OCI-LY1 (cell line): Measurements from ENCODE around the gene BAHD1.

ENCODE experiments used
- H2AFZ ChIP-seq: fragments of 200-600 bp; sonication (generic), shearing (Covaris generic); 2 replicates; pipeline ENCODE4 v1.6.0; 2014; ENCODE audit warnings: antibody characterized with exemption, mild to moderate bottlenecking, low read length
- H3F3A ChIP-seq: fragments of 200-600 bp; sonication (generic), shearing (Covaris generic); 2 replicates; pipeline ENCODE4 v1.6.0; 2014; ENCODE audit warnings: mild to moderate bottlenecking, antibody characterized with exemption, low read length, moderate library complexity; ENCODE audit not compliant: insufficient read depth
- H3K27ac ChIP-seq: fragments of 200-600 bp; sonication (generic); 2 replicates; pipeline ENCODE4 v1.5.1; 2014; ENCODE audit warnings: low read length, mixed run types, mild to moderate bottlenecking, low read depth; ENCODE audit not compliant: poor library complexity, severe bottlenecking
- H3K27me3 ChIP-seq: fragments of 200-600 bp; sonication (generic); 2 replicates; pipeline ENCODE4 v1.6.0; 2014; ENCODE audit warnings: antibody characterized with exemption, mild to moderate bottlenecking, low read length, moderate library complexity; ENCODE audit not compliant: insufficient read depth
- H3K36me3 ChIP-seq: fragments of 200-600 bp; sonication (generic); 2 replicates; pipeline ENCODE4 v1.6.1; 2014; ENCODE audit warnings: mild to moderate bottlenecking, antibody characterized with exemption, low read length, moderate library complexity, mixed read lengths; ENCODE audit not compliant: insufficient read depth
- H3K4me1 ChIP-seq: fragments of 200-600 bp; sonication (generic); 2 replicates; pipeline ENCODE4 v1.5.1; 2014; ENCODE audit warnings: mild to moderate bottlenecking, low read length, moderate library complexity; ENCODE audit not compliant: insufficient read depth, severe bottlenecking
- H3K4me2 ChIP-seq: fragments of 200-600 bp; sonication (generic), shearing (Covaris generic); 2 replicates; pipeline ENCODE4 v1.6.1; 2014; ENCODE audit warnings: low read length
- H3K4me3 ChIP-seq: fragments of 200-600 bp; sonication (generic); 2 replicates; pipeline ENCODE4 v1.5.1; 2014; ENCODE audit warnings: low read length, low read depth, mild to moderate bottlenecking, mixed read lengths; ENCODE audit not compliant: poor library complexity, severe bottlenecking
- H3K79me2 ChIP-seq: fragments of 200-600 bp; shearing (Covaris generic); 2 replicates; pipeline ENCODE4 v1.6.1; 2016; ENCODE audit warnings: mixed run types, low read length, mixed read lengths; ENCODE audit not compliant: insufficient read depth
- H3K9ac ChIP-seq: fragments of 200-600 bp; sonication (generic), shearing (Covaris generic); 2 replicates; pipeline ENCODE4 v1.6.1; 2014; ENCODE audit warnings: mild to moderate bottlenecking, low read length, mixed read lengths
- H3K9me2 ChIP-seq: fragments of 200-600 bp; sonication (generic), shearing (Covaris generic); 2 replicates; pipeline ENCODE4 v1.6.1; 2014; ENCODE audit warnings: low read depth, mild to moderate bottlenecking, low read length, mixed read lengths
- H3K9me3 ChIP-seq: fragments of 200-600 bp; shearing (Covaris generic); 2 replicates; pipeline ENCODE4 v1.6.1; 2014; ENCODE audit warnings: low read length, mixed read lengths
- H4K20me1 ChIP-seq: fragments of 200-600 bp; sonication (generic), shearing (Covaris generic); 2 replicates; pipeline ENCODE4 v1.6.0; 2016; ENCODE audit warnings: mild to moderate bottlenecking, low read length; ENCODE audit not compliant: insufficient read depth
- EZH2 ChIP-seq: fragments of 200-600 bp; sonication (generic), shearing (Covaris generic); IDR thresholded peaks from 2 replicates; pipeline ENCODE4 v1.8.0; 2017; ENCODE audit warnings: borderline replicate concordance, mixed run types, mild to moderate bottlenecking, antibody characterized with exemption, low read length, moderate library complexity, mixed read lengths
- TF ChIP-seq, protein P1 (sequence below): fragments of 200-600 bp; sonication (generic), shearing (Covaris generic); IDR thresholded peaks from 2 replicates; pipeline ENCODE4 v1.5.1; 2017; ENCODE audit warnings: mild to moderate bottlenecking, antibody characterized with exemption, low read length, moderate library complexity, mixed read lengths

The BAHD1 gene

DNA sequence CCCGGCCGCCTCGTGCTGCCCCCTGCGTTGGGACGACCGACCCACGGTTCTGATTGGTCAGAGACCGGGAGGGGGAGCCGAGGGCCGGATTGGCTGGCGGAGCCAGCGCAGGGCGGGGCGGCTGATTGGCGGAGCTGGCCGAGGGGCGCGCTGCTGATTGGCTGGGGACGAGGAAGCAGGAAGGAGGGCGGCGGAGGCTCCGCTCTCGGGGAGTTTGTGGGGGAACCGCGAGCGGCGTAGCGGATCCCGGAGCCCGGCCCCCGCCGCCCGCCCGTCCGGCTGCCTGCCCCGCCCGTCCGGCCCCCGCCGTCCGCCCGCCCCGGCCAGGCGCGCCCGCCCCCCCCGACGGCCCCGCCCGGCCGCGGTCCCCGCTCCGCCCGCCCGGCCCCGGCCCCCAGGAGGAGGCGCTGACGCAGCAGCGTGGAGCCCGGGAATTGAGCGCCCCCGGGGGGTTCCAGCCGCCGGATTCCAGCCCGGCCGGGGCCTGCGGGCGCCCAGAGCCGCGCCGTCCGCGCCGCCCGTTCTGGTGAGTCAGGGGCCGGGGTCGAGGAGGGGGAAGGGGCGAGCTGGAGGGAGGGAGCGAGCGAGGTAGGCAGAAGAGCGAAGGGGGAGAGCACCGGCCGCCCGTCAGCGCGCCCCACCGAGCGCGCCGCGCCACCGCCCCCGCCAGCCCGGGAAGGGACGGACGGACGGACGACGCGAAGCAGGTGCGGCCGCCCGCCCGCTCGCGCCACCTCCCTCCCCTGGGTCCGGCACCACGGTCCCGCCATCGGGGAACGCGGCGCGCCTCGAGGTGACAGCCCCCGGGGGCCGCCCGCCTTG lies at the start of gene BAHD1:
TSS of gene BAHD1 (plus strand) at position 211 of the 822 bp plus-strand sequence. CDS start 17,512 bp downstream, outside the sequence.
- no peaks in the 10 kb centered on the region for H3K9me2 ChIP-seq
- no peaks in the 10 kb centered on the region for H3F3A ChIP-seq
- peaks cover 22% of the 10 kb centered on the region for H3K4me1 ChIP-seq
- H3K79me2 ChIP-seq, result no peaks in the 10 kb centered on the region
- peak within 1 kb of the TSS; percentile 89 for H3K4me2 ChIP-seq
- H3K9ac ChIP-seq, result peak within 1 kb of the TSS; percentile 75
- H3K36me3 ChIP-seq, result no peaks in the 10 kb centered on the region; the same call in 1 of the 2 replicates
- TF ChIP-seq, protein P1, sequence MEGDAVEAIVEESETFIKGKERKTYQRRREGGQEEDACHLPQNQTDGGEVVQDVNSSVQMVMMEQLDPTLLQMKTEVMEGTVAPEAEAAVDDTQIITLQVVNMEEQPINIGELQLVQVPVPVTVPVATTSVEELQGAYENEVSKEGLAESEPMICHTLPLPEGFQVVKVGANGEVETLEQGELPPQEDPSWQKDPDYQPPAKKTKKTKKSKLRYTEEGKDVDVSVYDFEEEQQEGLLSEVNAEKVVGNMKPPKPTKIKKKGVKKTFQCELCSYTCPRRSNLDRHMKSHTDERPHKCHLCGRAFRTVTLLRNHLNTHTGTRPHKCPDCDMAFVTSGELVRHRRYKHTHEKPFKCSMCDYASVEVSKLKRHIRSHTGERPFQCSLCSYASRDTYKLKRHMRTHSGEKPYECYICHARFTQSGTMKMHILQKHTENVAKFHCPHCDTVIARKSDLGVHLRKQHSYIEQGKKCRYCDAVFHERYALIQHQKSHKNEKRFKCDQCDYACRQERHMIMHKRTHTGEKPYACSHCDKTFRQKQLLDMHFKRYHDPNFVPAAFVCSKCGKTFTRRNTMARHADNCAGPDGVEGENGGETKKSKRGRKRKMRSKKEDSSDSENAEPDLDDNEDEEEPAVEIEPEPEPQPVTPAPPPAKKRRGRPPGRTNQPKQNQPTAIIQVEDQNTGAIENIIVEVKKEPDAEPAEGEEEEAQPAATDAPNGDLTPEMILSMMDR, result no peak
- no peak for TF ChIP-seq EZH2
- H2AFZ ChIP-seq, result no peak within 1 kb of the TSS
- peaks cover 16% of the 10 kb centered on the region for H3K27me3 ChIP-seq
- no peak within 1 kb of the TSS for H3K27ac ChIP-seq
- peak within 1 kb of the TSS; percentile 81 for H3K4me3 ChIP-seq
- no peaks in the 10 kb centered on the region for H3K9me3 ChIP-seq
- H4K20me1 ChIP-seq, result peaks cover 7% of the 10 kb centered on the region; the same call in 1 of the 2 replicates

DNA sequence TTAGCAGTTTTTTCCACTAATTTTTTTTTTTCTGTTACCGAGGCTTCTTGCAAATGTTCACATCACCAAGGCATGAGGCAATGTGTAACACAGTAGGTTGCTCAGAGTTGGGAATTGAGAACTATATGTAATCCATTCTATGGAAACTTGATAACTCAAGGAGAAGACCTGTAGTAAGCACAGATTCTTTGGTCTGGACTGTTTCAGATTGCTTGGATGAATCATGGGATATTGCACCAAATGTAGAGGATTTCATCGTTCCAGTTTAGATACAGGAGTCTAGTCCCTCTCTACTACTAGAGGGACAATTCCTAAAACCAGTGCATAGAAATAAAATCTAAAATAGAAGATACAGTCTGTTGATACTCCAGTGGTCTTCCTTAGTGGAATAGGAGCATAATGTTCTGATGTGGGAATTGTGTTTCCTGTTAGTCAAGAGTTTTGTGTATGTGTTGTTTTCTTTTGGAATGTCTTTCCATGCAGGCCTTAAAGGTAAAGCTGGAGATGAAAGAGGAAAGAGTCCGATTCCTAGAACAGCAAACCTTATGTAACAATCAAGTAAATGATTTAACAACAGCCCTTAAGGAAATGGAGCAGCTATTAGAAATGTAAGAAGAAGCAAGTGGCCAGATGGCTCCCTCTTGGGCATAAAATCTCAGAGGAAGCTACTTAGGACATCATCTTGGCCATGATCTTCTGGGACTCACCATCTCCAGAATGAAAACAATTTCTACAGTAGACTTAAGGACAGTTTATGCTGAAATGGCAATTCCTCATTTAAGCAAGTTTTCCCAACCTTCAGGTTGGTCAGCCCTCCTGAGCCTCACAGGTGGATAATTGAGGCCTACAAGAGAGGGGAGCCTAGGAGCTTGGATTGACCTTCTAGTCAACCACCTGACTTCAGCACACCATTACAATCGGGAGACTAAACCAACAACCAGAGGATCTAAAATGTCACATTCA lies 47.5 kb upstream of the BAHD1 start:
- H3K4me2 ChIP-seq, result no peak overlapping the region
- peaks cover 7% of the 10 kb centered on the region for H3K4me1 ChIP-seq
- no peak overlapping the region for H3K4me3 ChIP-seq
- H3K36me3 ChIP-seq, result peaks cover 62% of the 10 kb centered on the region
- no peaks in the 10 kb centered on the region for H3F3A ChIP-seq
- no peaks in the 10 kb centered on the region for H4K20me1 ChIP-seq
- H3K27me3 ChIP-seq, result no peaks in the 10 kb centered on the region
- no peak overlapping the region for H2AFZ ChIP-seq
- no peak overlapping the region for H3K27ac ChIP-seq
- no peaks in the 10 kb centered on the region for H3K79me2 ChIP-seq
- TF ChIP-seq, protein P1, result no peak
- no peak for TF ChIP-seq EZH2
- no peaks in the 10 kb centered on the region for H3K9me3 ChIP-seq
- H3K9me2 ChIP-seq, result no peaks in the 10 kb centered on the region
- H3K9ac ChIP-seq, result no peak overlapping the region

DNA sequence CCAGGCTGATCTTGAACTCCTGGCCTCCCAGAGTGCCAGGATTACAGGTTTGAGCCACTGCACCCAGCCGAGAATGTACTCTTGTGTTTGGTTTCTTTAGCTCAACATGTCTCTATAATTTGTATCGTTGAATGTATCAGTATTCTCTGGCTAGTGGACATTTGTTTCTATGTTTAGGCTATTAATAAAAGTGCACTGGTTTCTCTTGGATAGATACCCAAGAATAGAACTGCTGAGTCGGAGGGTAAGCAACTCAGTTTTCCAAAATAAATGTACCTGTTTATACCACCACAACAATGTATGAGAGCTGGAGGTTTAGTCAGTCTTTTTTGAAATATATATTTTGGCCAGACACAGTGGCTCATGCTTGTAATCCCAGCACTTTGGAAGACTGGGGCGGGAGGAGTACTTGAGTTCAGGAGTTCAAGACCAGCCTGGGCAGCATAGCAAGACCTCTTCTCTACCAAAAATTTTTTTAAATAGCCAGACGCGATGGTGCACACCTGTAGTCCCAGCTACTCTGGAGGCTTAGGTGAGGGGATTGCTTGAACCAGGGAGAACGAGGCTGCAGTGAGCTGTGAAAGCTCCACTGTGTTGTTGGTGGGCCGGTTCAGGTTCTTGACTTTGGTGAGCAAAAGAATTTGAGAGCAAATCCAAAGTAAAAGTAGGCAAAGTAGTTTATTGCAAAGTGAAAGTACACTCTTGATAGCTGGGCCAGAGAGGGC lies 42.9 kb upstream of the BAHD1 start:
- 0 out of 2 replicates have a peak, but pooled peaks cover 3% of the 10 kb centered on the region for H3F3A ChIP-seq
- H3K9ac ChIP-seq, result no peak overlapping the region
- no peaks in the 10 kb centered on the region for H3K9me3 ChIP-seq
- H3K27ac ChIP-seq, result no peak overlapping the region
- H3K27me3 ChIP-seq, result no peaks in the 10 kb centered on the region
- peaks cover 15% of the 10 kb centered on the region for H3K4me1 ChIP-seq
- H3K4me3 ChIP-seq, result no peak overlapping the region
- no peaks in the 10 kb centered on the region for H3K9me2 ChIP-seq
- peak overlapping the region; percentile 32 for H3K4me2 ChIP-seq
- peaks cover 18% of the 10 kb centered on the region for H3K36me3 ChIP-seq
- H4K20me1 ChIP-seq, result no peaks in the 10 kb centered on the region
- TF ChIP-seq, protein P1, result no peak
- no peak for TF ChIP-seq EZH2
- H2AFZ ChIP-seq, result no peak overlapping the region
- H3K79me2 ChIP-seq, result no peaks in the 10 kb centered on the region
